Chondrocyte (in vitro differentiated cells): ENCODE results near the gene STARD4. TPM values are rescaled to one million over a fixed set of nuclear protein-coding genes. Genes with fewer than 3 reads are reported as not detected.

Experiments used
- DNase-seq: peaks from one replicate; pipeline ENCODE4 v3.0.0; 2021; ENCODE audit warnings: mixed read lengths, low spot score
- H3K27ac Mint-ChIP-seq: one replicate; pipeline ENCODE4 v1.8.0; 2021; ENCODE audit warnings: mild to moderate bottlenecking, moderate library complexity, mixed read lengths; ENCODE audit not compliant: unreplicated experiment
- H3K27me3 Mint-ChIP-seq: 2 replicates; pipeline ENCODE4 v1.8.0; 2021; ENCODE audit warnings: low read depth, mixed read lengths
- H3K36me3 Mint-ChIP-seq: 2 replicates; pipeline ENCODE4 v1.8.0; 2021; ENCODE audit warnings: low read depth, mixed read lengths
- H3K4me1 Mint-ChIP-seq: 2 replicates; pipeline ENCODE4 v1.8.0; 2021; ENCODE audit warnings: low read depth, mild to moderate bottlenecking, mixed read lengths
- H3K4me3 Mint-ChIP-seq: one replicate; pipeline ENCODE4 v1.8.0; 2021; ENCODE audit warnings: mild to moderate bottlenecking, moderate library complexity, mixed read lengths; ENCODE audit not compliant: unreplicated experiment
- H3K9me3 Mint-ChIP-seq: 2 replicates; pipeline ENCODE4 v1.8.0; 2021; ENCODE audit warnings: low read depth, mixed read lengths
- total RNA-seq: library from RNA; stranded (reverse); gene quantifications from 3 replicates; pipeline ENCODE4 v1.2.1, GENCODE V29; 2021
- TF ChIP-seq, protein P1 (sequence below): fragments of 200-600 bp; sonication (generic); IDR thresholded peaks from 2 replicates; pipeline ENCODE4 v1.5.0; 2021; ENCODE audit warnings: antibody characterized with exemption, mild to moderate bottlenecking, moderate library complexity

The STARD4 gene
- total RNA-seq, 1 donor from 2014 or later = 69.6 TPM

GRCh38 chr5:111537141-111538024, 25.0 kb upstream of the STARD4 start:
- Mint-ChIP-seq H3K9me3 (peaks cover 8% of the 10 kb centered on the region), H3K27me3 (no peaks in the 10 kb centered on the region), H3K4me3 (no peak overlapping the region), H3K4me1 (peaks cover 10% of the 10 kb centered on the region), H3K36me3 (no peaks in the 10 kb centered on the region), H3K27ac (no peak overlapping the region)
- TF ChIP-seq, protein P1, sequence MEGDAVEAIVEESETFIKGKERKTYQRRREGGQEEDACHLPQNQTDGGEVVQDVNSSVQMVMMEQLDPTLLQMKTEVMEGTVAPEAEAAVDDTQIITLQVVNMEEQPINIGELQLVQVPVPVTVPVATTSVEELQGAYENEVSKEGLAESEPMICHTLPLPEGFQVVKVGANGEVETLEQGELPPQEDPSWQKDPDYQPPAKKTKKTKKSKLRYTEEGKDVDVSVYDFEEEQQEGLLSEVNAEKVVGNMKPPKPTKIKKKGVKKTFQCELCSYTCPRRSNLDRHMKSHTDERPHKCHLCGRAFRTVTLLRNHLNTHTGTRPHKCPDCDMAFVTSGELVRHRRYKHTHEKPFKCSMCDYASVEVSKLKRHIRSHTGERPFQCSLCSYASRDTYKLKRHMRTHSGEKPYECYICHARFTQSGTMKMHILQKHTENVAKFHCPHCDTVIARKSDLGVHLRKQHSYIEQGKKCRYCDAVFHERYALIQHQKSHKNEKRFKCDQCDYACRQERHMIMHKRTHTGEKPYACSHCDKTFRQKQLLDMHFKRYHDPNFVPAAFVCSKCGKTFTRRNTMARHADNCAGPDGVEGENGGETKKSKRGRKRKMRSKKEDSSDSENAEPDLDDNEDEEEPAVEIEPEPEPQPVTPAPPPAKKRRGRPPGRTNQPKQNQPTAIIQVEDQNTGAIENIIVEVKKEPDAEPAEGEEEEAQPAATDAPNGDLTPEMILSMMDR = no peak
- DNase-seq = no peak

DNA sequence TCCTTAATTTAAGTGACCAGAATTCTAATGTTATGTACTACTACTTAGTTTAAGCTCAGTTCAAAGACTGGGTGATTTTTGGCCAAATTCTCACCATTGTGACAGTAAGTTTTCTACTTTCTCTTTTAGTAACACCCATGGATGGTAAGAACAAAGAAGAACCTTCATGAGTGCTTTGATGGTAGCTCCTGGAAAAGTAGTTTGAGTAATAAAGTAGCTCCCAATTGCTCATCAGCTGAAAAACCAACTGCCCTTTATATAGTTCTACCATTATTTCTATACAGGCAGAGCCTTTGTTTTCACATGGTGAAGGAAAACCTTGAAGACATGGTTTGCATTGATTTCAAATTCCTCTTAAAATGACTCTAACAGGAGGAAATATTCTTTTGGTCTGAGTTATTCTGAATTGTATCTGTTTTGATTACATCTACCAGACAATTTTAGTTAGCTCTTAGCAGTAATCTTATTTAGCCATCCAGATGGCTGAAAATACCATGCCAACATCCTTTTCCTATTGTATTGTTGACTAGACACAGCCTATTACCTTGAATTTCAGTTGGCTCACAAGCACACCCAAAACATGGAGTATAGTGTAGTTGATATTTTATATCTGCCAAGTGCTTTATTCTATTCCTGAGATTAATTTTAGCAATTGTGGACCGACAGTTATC, 23.7 kb upstream of the STARD4 start:
- Mint-ChIP-seq H3K4me1 (peaks cover 9% of the 10 kb centered on the region), H3K27me3 (no peaks in the 10 kb centered on the region), H3K9me3 (peaks cover 8% of the 10 kb centered on the region), H3K27ac (no peak overlapping the region), H3K4me3 (no peak overlapping the region), H3K36me3 (no peaks in the 10 kb centered on the region)
- TF ChIP-seq, protein P1 = no peak
- no peak for DNase-seq

- Mint-ChIP-seq H3K4me1 (peaks cover 17% of the 10 kb centered on the region), H3K36me3 (no peaks in the 10 kb centered on the region), H3K27ac (no peak overlapping the region), H3K27me3 (no peaks in the 10 kb centered on the region), H3K4me3 (no peak overlapping the region), H3K9me3 (peaks cover 8% of the 10 kb centered on the region)
- TF ChIP-seq, protein P1 = no peak
- DNase-seq = no peak
These were observed 20.7 kb upstream of the STARD4 start for GRCh38 chr5:111532886-111533582.

- TF ChIP-seq, protein P1 = no peak
- H3K27me3 Mint-ChIP-seq = no peaks in the 10 kb centered on the region
- peaks cover 8% of the 10 kb centered on the region for H3K9me3 Mint-ChIP-seq
- no peak for DNase-seq
- H3K27ac Mint-ChIP-seq = peak overlapping the region; percentile 95
- H3K4me3 Mint-ChIP-seq = peak overlapping the region; percentile 52
- peaks cover 14% of the 10 kb centered on the region for H3K4me1 Mint-ChIP-seq
- no peaks in the 10 kb centered on the region for H3K36me3 Mint-ChIP-seq
These were observed 18.0 kb upstream of the STARD4 start for GRCh38 chr5:111530298-111530740.

DNA sequence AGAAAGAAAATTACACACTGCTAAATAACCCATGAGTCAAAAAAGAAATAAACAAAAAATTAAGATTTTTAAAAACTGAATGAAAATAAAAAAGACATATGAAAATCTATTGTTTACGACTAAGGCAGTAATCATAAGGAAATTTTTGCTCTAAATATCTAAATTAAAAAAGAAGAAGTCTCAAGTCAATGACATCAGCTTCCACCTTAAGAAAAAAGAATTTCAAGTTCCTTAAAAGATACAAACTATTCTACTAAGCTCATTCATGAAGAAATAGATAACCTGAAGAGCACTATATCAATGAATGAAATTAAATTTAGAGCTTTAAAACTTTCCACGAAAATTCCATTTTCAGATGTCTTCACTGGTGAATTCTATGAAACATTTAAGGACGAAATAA, 15.7 kb upstream of the STARD4 start:
- no peaks in the 10 kb centered on the region for H3K27me3 Mint-ChIP-seq
- no peaks in the 10 kb centered on the region for H3K36me3 Mint-ChIP-seq
- DNase-seq = no peak
- no peak overlapping the region for H3K27ac Mint-ChIP-seq
- no peaks in the 10 kb centered on the region for H3K9me3 Mint-ChIP-seq
- H3K4me3 Mint-ChIP-seq = no peak overlapping the region
- H3K4me1 Mint-ChIP-seq = peaks cover 14% of the 10 kb centered on the region
- TF ChIP-seq, protein P1 = no peak
